ENCODE measurements around the gene SPOCK1. TPM values are rescaled to one million over a fixed set of nuclear protein-coding genes. Genes with fewer than 3 reads are reported as not detected.

Gene SPOCK1
- total RNA-seq, 1 experiment from 2014 or later, result 0.27 TPM

DNA sequence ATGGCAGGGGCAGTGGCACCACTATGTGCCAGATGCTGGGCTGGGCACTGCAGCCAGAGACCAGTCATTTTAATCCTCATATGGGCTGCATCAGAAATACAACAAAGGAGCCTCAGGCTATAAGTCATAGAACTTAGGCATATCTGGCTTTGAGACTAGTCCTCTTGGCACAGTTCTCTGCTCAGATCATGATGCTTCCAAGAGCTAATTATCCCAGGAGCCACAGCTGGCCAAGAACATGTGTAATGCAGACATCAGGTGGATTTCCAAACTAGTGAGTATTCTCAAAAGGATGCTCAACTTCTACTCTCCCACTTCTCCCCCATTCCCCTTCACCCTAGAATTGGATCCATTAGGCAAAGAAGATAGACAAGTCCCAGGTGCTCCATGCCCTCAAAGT lies 571.6 kb downstream of the SPOCK1 start (continued):
- TF ChIP-seq TCF7L2 (IDR thresholded peaks at IDR 0.05; ENCODE audit: borderline replicate concordance, extremely low read depth, insufficient read depth, insufficient read length), result no peak
- TF ChIP-seq EGR1 (IDR thresholded peaks at IDR 0.05; ENCODE audit: low read depth), result no peak
- no peak for TF ChIP-seq SRF (IDR thresholded peaks at IDR 0.05; ENCODE audit: low read depth)
- no peak for TF ChIP-seq JUND (IDR thresholded peaks at IDR 0.05)
- no peak for TF ChIP-seq ELF1 (IDR thresholded peaks at IDR 0.05; ENCODE audit: borderline replicate concordance, low read depth)
- TF ChIP-seq CTCF (IDR thresholded peaks at IDR 0.05 in 2 of 3, conservative IDR thresholded peaks at IDR 0.05 in 1 of 3; ENCODE audit: borderline replicate concordance in 1 of 3, insufficient read depth in 1 of 3, low read depth in 2 of 3, low read length in 2 of 3), result no peak
- no peak for TF ChIP-seq SIN3A (IDR thresholded peaks at IDR 0.05; ENCODE audit: low read depth)
- TF ChIP-seq POLR2AphosphoS5 (IDR thresholded peaks at IDR 0.05; ENCODE audit: low read depth, low read length), result no peak

GRCh38 chr5:136926073-136926472 lies 573.1 kb downstream of the SPOCK1 start:
- TF ChIP-seq EZH2phosphoT487 (IDR thresholded peaks at IDR 0.05; ENCODE audit: borderline replicate concordance), result no peak
- no peak for TF ChIP-seq CBX3 (IDR thresholded peaks at IDR 0.05; ENCODE audit: low read depth)
- TF ChIP-seq FOSL1 (IDR thresholded peaks at IDR 0.05; ENCODE audit: low read depth), result no peak
- no peak for TF ChIP-seq TCF7L2 (IDR thresholded peaks at IDR 0.05; ENCODE audit: borderline replicate concordance, extremely low read depth, insufficient read depth, insufficient read length)
- TF ChIP-seq POLR2AphosphoS5 (IDR thresholded peaks at IDR 0.05; ENCODE audit: low read depth, low read length), result no peak
- TF ChIP-seq POLR2A (IDR thresholded peaks at IDR 0.05; ENCODE audit: borderline replicate concordance, extremely low read depth, insufficient read depth, insufficient read length), result no peak
- TF ChIP-seq SRF (IDR thresholded peaks at IDR 0.05; ENCODE audit: low read depth), result no peak
- no peak for TF ChIP-seq ZFX (IDR thresholded peaks at IDR 0.05)
- no peak for TF ChIP-seq MAX (IDR thresholded peaks at IDR 0.05)
- no peak for TF ChIP-seq RAD21 (IDR thresholded peaks at IDR 0.05; ENCODE audit: low read depth)
- no peak for TF ChIP-seq JUND (IDR thresholded peaks at IDR 0.05)
- no peak for TF ChIP-seq ELF1 (IDR thresholded peaks at IDR 0.05; ENCODE audit: borderline replicate concordance, low read depth)

More at GRCh38 chr5:136926073-136926472, 573.1 kb downstream of the SPOCK1 start:
- no peaks in the 10 kb centered on the region for H3K4me1 ChIP-seq (ENCODE audit: control insufficient read depth in 1 of 2, insufficient read depth in 2 of 2, low read length in 2 of 2)
- ATAC-seq, result no peak
- H3K36me3 ChIP-seq (ENCODE audit: control insufficient read depth in 1 of 2, insufficient read depth in 2 of 2, low read length in 2 of 2), result no peaks in the 10 kb centered on the region
- H3K9me2 ChIP-seq (ENCODE audit: insufficient read depth), result no peaks in the 10 kb centered on the region
- no peak overlapping the region for H3K27ac ChIP-seq (ENCODE audit: low read depth, low read length)
- CTCF ChIA-PET, result no interaction called here
- no peak overlapping the region for H2AFZ ChIP-seq (ENCODE audit: low read depth, low read length, poor library complexity, severe bottlenecking)
- RAD21 ChIA-PET (ENCODE audit: low non-redundant PET in 1 of 2, low total read pairs in 2 of 2, uncharacterized antibody in 2 of 2, unreplicated experiment in 2 of 2), result no interaction called here
- POLR2A ChIA-PET, result no interaction called here
- no peaks in the 10 kb centered on the region for H3K79me2 ChIP-seq (ENCODE audit: insufficient read depth, low read length)
- BruUV-seq (replicated peaks), result no TSS peak
- H3K27me3 ChIP-seq (ENCODE audit: insufficient read depth, low read length), result peaks cover 15% of the 10 kb centered on the region; the same call in 1 of the 2 replicates
- H3K4me2 ChIP-seq (ENCODE audit: low read length), result no peak overlapping the region
- intact Hi-C loops (cut with micrococcal nuclease), result no loop called here
- no peaks in the 10 kb centered on the region for H4K20me1 ChIP-seq (ENCODE audit: insufficient read depth)
- H3K9ac ChIP-seq (ENCODE audit: low read length), result no peak overlapping the region
- DNase-seq (ENCODE audit: low read depth, low spot score), result no peak
- H3K4me3 ChIP-seq (replicated peaks in 1 of 2; ENCODE audit: low read depth in 1 of 2, low read length in 2 of 2), result no peak overlapping the region
- H3K9me3 ChIP-seq (ENCODE audit: control insufficient read depth in 1 of 2, insufficient read depth in 1 of 2, low read depth in 1 of 2, low read length in 2 of 2), result no peaks in the 10 kb centered on the region

Other genes with a start within 250 kb of the SPOCK1 start
- not detected for gene KLHL3, start 236.8 kb upstream of the SPOCK1 start, total RNA-seq (2021; ENCODE audit: unreplicated experiment)

All from HCT116 (cell line).